ENCODE data around the gene MGME1. TPM values are rescaled to one million over a fixed set of nuclear protein-coding genes. Genes with fewer than 3 reads are reported as not detected.

MGME1 gene
- total and polyA plus RNA-seq, 2 of the 13 experiments (the other 11 are each of a cell fraction or from before 2014, with no cell fraction given) = 36.7 to 66.6 TPM

- no peak for TF ChIP-seq ZNF646 (CRISPR knock-in tag; IDR thresholded peaks at IDR 0.05)
- no peak for TF ChIP-seq E2F1 (CRISPR knock-in tag; IDR thresholded peaks at IDR 0.05)
- TF ChIP-seq RXRB (CRISPR knock-in tag; IDR thresholded peaks at IDR 0.05; ENCODE audit: borderline replicate concordance) = 0 out of 2 replicates have a peak, but pooled peaks have one; percentile 19
- TF ChIP-seq SRSF1 (optimal IDR thresholded peaks at IDR 0.05; ENCODE audit: low read depth, low read length) = no peak
- no peak for TF ChIP-seq ZNF615 (CRISPR knock-in tag; IDR thresholded peaks at IDR 0.05; ENCODE audit: borderline replicate concordance)
- TF ChIP-seq CCAR2 (optimal IDR thresholded peaks at IDR 0.05; ENCODE audit: low read depth, low read length) = no peak
- no peak for TF ChIP-seq THAP8 (CRISPR knock-in tag; IDR thresholded peaks at IDR 0.05; ENCODE audit: borderline replicate concordance)
- no peak for TF ChIP-seq ZNF17 (CRISPR knock-in tag; IDR thresholded peaks at IDR 0.05)
- no peak for TF ChIP-seq ZNF354B (CRISPR knock-in tag; IDR thresholded peaks at IDR 0.05)
- TF ChIP-seq ZNF776 (CRISPR knock-in tag; IDR thresholded peaks at IDR 0.05) = no peak
- no peak for TF ChIP-seq ZBTB10 (CRISPR knock-in tag; IDR thresholded peaks at IDR 0.05; ENCODE audit: borderline replicate concordance)
- no peak for TF ChIP-seq NFRKB (IDR thresholded peaks at IDR 0.05)
- no peak for TF ChIP-seq GLI4 (CRISPR knock-in tag; IDR thresholded peaks at IDR 0.05; ENCODE audit: borderline replicate concordance)
- TF ChIP-seq ZSCAN22 (CRISPR knock-in tag; IDR thresholded peaks at IDR 0.05) = no peak
- no peak for TF ChIP-seq MTF1 (CRISPR knock-in tag; IDR thresholded peaks at IDR 0.05)
- TF ChIP-seq TFDP2 (CRISPR knock-in tag; IDR thresholded peaks at IDR 0.05) = no peak; the same call in 1 of the 2 replicates
- TF ChIP-seq ZNF263 (CRISPR knock-in tag; IDR thresholded peaks at IDR 0.05) = peak; percentile 94
Observed at GRCh38 chr20:17971300-17972013, 2.6 kb downstream of the MGME1 start (continued).

Measured in HepG2 (cell line).